Measurements from ENCODE around the gene GID4.

GID4 gene

GRCh38 chr17:18017958-18018357 is 21.2 kb upstream of the GID4 start:
- DNase-seq (ENCODE audit: low read depth) = no peak

GRCh38 chr17:18018411-18018921 is 20.7 kb upstream of the GID4 start:
- DNase-seq (ENCODE audit: low read depth) = no peak

DNA sequence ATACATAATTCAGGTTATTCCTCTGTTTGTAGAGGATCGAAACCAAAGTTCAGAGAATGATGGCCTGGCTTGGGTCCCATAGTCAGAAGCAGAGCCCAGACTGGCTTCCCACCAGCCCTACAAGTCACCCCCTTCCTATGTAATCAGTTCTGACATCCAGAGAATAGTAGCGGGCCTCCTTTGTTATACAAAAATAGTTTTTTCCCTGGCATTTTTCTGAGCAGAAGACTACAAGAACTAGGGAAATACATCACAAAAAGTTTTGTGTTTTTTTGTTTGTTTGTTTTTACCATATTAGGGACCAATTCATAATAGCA is 19.4 kb upstream of the GID4 start:
- DNase-seq (ENCODE audit: low read depth) = no peak

GRCh38 chr17:18020971-18021370 is 18.2 kb upstream of the GID4 start:
- DNase-seq (ENCODE audit: low read depth) = no peak

GRCh38 chr17:18021372-18021771 is 17.8 kb upstream of the GID4 start:
- DNase-seq (ENCODE audit: low read depth) = no peak

DNA sequence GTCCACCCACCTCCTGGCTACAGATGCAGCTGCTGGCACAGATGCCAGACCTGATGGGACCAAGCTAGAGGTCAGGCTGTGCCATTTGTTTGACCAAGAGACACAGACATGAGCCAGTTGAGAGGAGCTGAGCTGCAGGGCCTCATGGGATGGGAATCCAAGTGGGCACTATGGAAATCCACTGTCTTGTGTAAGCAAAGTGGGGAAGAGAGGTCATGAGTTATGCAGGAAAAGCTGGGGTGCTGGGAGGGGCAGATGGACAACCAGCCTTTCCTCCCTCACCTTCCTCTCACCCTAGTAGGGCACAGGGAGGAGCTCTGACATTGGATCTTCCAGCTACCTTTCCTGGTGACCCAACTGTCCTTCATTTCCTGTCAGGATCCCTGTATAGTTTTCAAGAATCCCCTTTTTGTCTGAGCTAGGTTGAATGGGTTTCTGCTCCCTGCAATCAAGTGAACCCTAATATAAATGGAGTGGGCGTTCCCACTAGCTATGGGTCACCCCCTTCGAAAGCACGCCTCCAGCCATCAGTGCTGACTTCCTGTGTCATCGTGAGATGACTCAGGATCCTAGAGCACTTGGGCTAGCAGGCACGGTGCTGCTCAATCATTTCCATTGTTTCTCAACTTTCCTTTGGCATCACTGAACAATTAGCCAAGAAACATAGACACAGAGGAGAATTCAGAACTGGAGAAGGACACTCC is 13.8 kb upstream of the GID4 start:
- DNase-seq (ENCODE audit: low read depth) = peak; percentile 33

GRCh38 chr17:18025945-18026776 is 13.0 kb upstream of the GID4 start:
- peak; percentile 73 for DNase-seq (ENCODE audit: low read depth)

- no peak for DNase-seq (ENCODE audit: low read depth)
Measured at GRCh38 chr17:18027280-18027679, 11.9 kb upstream of the GID4 start.

- DNase-seq (ENCODE audit: low read depth) = no peak
Measured at GRCh38 chr17:18028114-18028951, 10.9 kb upstream of the GID4 start.

DNA sequence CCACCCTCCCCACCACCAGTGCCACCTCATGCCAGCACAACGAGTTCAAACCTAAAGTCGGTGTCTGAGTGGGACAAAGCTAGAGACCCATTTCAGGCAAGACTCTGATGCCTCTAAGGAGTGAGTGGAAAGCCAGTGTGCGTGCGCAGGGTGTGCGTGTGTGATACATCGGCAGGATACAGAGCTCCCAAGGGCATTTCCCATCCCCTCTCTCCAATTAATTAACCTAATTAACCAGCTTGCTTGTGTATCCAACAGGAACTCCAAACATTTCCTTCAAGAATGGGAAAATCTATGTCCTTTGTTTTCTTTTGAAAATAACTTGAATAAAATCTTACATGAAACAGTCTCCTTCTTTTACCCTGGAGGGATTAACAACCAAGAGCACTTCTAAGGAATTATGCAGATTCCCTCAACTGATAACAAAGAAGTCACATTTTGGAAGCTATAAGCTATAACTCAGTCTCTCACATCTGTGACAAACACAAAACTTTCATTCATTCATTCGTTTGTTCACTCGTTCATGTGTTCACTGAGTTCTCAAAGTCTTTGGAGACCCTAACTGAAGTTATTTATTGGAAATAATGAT is 10.2 kb upstream of the GID4 start:
- DNase-seq (ENCODE audit: low read depth) = no peak

GRCh38 chr17:18031955-18032354 is 7.3 kb upstream of the GID4 start:
- DNase-seq (ENCODE audit: low read depth) = no peak

- peak; percentile 81 for DNase-seq (ENCODE audit: low read depth)
Measured at GRCh38 chr17:18033442-18034099, 5.6 kb upstream of the GID4 start.

- no peak for DNase-seq (ENCODE audit: low read depth)
Measured at GRCh38 chr17:18035704-18036103, 3.5 kb upstream of the GID4 start.

DNA sequence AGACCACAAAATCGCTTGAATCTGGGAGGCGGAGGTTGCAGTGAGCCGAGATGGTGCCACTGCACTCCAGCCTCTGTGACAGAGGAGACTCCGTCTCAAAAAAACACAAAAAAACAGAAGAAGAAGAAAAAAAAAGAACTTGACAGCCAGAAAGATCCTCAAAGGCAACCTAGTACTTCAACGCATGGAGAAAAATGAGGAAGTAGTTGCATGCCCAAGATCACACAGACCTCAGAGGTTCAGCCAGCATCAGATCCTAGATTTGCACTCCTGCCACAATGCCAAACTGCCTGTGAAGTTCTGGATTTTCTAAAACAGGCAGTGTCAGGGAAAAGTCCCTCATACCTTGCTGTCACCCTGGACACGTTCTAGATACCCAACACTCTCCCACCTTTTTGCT is 1.7 kb upstream of the GID4 start:
- no peak for DNase-seq (ENCODE audit: low read depth)

DNA sequence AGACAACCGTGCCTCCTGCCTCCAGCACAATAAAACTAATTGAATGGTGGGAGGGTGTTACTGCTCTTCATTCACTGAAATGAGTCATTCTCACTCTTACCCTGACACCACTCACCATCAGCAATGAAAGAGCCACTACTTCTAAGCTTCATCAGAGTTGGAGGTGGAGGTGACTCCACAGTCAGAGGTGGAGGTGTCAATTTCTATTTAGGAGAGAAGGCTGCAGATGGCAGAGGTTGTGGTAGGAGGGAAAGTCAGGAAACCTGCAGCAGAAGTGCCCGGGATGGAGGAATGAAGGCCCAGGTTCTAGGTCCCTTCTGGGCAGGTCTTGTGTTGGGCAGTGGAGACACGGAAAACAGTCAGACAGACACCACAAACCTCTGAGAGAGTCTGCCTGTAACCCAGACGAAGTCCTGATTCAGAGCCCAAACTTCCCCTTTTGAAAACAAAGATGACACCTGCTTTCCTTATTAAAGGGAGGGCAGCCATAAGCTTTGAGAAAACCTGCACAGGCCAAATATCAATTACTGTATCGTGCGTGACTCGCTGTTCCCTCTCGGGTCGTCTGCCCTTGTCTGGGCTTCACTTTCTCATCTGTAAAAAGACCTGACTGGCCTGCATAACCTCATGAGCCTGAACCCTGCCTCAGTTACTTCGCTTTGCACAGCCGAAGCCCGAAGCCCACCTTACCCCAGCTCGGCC is 908 bp upstream of the GID4 start:
- DNase-seq (ENCODE audit: low read depth) = no peak

DNA sequence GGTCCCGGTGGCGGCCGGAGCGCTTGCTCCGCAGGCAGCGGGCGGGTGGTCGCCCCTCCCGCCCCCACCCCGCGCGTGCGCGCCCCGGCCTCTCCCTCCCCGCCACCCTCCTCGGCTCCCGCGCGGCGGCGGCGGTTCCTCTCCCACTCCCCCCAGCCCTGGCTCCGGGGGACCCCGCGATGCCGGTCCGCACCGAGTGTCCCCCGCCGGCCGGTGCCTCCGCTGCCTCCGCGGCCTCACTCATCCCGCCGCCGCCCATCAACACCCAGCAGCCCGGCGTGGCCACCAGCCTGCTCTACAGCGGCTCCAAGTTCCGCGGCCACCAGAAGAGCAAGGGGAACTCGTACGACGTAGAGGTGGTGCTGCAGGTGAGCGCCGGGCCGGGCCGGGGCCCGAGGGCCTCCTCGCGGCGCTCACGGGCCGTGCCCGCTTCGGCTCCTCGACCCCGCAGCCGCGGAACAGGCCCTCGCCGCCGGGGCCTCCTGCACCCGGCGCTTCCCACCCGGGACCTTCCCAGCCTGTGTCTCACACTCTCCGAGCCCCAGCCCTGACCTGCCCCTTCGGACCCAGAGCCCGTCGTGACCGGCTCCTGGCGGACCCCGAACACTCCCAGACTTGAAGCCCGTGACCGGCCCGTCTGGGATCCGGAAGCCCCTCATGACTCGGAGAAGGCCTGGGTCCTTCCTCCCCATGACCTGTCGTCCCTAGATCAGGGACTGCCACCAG is 490 bp downstream of the GID4 start:
- DNase-seq (ENCODE audit: low read depth) = no peak

DNA sequence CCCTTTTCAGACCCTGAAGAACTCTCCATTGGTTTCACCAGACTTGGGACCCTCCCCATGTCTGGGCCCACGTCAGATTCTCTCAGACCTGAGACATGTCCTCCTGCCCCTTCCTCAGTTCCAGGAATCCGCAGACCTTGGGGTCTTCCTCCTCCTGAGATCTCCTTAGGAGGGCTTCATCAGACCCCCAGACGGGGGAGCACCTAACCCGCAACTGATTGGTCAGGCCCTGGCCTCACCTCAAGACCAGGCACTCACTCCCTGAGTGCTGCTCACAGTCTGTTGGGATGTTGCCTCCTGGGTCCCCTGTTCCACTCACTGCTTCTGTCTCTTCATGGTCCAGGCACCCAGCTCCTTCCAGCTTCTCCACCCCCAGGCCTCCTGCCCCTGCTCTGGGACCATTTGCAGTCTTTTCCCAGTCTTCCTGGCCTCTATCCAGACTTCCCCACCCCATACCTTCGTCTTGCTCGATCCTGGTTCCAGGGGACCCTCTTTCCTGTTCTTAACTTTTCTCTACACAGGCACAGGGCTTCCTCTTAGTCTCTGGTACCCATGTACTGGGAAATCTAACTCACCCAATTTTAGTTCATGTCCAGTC is 1.2 kb downstream of the GID4 start:
- DNase-seq (ENCODE audit: low read depth) = no peak

GRCh38 chr17:18041776-18042175 is 2.6 kb downstream of the GID4 start:
- peak; percentile 71 for DNase-seq (ENCODE audit: low read depth)

- DNase-seq (ENCODE audit: low read depth) = no peak
Measured at GRCh38 chr17:18042983-18043382, 3.8 kb downstream of the GID4 start.

GRCh38 chr17:18043491-18043890 is 4.3 kb downstream of the GID4 start:
- no peak for DNase-seq (ENCODE audit: low read depth)

All from stromal cell of bone marrow (primary cell).